ENCODE data around the gene PPAN. TPM values are rescaled to one million over a fixed set of nuclear protein-coding genes. Genes with fewer than 3 reads are reported as not detected.

PPAN gene
- total and polyA plus RNA-seq, 9 donors = 6.2 to 58.3 (median 37.8) TPM

DNA sequence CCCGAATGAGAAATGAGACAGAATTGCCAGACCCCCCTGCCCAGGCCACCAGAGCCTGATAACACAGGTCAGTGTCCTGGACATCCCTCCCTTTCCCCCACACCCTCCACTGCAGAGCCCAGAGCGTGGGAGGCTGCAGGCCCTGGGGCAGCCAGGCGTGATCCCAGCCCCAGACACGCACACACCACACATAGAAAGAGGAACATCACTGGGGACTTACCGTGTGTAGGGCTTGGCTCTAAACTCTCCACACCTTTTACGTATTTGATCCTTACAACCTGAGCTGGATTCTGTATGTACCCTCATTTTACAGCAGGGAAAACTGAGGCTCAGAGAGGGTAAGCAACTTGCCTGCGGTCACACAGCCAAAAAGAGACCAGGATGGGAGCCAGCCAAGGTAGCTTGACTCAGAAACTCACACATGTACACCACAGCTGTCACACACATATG is 3.4 kb upstream of the PPAN start:
- H3K27ac ChIP-seq = no peak overlapping the region
- WGBS, 3 donors = 27 to 44% (median 36%) methylated on average over 7 of the region's 7 CpGs
- no peaks in the 10 kb centered on the region for H3K9me3 ChIP-seq
- peaks cover 2% of the 10 kb centered on the region for H3K4me1 ChIP-seq (ENCODE audit: insufficient read depth)
- TF ChIP-seq EP300 (IDR thresholded peaks at IDR 0.05) (no peak), POLR2A (IDR thresholded peaks at IDR 0.05) (no peak)
- TF ChIP-seq, protein P1, sequence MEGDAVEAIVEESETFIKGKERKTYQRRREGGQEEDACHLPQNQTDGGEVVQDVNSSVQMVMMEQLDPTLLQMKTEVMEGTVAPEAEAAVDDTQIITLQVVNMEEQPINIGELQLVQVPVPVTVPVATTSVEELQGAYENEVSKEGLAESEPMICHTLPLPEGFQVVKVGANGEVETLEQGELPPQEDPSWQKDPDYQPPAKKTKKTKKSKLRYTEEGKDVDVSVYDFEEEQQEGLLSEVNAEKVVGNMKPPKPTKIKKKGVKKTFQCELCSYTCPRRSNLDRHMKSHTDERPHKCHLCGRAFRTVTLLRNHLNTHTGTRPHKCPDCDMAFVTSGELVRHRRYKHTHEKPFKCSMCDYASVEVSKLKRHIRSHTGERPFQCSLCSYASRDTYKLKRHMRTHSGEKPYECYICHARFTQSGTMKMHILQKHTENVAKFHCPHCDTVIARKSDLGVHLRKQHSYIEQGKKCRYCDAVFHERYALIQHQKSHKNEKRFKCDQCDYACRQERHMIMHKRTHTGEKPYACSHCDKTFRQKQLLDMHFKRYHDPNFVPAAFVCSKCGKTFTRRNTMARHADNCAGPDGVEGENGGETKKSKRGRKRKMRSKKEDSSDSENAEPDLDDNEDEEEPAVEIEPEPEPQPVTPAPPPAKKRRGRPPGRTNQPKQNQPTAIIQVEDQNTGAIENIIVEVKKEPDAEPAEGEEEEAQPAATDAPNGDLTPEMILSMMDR (IDR thresholded peaks at IDR 0.05) = no peak
- no peaks in the 10 kb centered on the region for H3K36me3 ChIP-seq
- DNase-seq = no peak
- intact Hi-C loops (cut with DNase I) = loop anchor here in 1 of 4 donors (10.0 kb wide), 1 partner anchor 142 kb away; no protein-coding TSS in a partner anchor
- H3K27me3 ChIP-seq = no peaks in the 10 kb centered on the region
- H3K4me3 ChIP-seq = no peak overlapping the region

DNA sequence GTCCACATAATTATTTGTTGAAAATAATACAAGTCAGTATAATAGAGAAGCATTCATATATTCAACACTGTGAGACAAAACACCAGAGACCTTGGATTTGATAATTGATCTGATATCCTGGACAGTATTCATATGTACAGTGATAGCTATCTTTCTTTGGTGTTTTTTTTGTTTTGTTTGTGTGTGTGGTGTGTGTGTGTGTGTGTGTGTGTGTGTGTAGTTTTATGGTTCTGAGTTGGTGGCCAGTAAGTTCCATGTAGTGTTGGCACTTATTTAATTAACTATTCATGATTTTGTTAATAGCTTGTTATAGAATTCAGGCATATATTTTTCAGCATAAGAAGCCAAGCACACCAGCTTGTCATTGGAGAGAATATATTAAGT is 2.0 kb upstream of the PPAN start:
- TF ChIP-seq EP300 (IDR thresholded peaks at IDR 0.05) = no peak
- no peak for TF ChIP-seq POLR2A (IDR thresholded peaks at IDR 0.05)
- TF ChIP-seq, protein P1 (IDR thresholded peaks at IDR 0.05) = no peak
- DNase-seq = no peak
- intact Hi-C loops (cut with DNase I) = loop anchor here in 1 of 4 donors (10.0 kb wide), 1 partner anchor 141 kb away; no protein-coding TSS in a partner anchor

DNA sequence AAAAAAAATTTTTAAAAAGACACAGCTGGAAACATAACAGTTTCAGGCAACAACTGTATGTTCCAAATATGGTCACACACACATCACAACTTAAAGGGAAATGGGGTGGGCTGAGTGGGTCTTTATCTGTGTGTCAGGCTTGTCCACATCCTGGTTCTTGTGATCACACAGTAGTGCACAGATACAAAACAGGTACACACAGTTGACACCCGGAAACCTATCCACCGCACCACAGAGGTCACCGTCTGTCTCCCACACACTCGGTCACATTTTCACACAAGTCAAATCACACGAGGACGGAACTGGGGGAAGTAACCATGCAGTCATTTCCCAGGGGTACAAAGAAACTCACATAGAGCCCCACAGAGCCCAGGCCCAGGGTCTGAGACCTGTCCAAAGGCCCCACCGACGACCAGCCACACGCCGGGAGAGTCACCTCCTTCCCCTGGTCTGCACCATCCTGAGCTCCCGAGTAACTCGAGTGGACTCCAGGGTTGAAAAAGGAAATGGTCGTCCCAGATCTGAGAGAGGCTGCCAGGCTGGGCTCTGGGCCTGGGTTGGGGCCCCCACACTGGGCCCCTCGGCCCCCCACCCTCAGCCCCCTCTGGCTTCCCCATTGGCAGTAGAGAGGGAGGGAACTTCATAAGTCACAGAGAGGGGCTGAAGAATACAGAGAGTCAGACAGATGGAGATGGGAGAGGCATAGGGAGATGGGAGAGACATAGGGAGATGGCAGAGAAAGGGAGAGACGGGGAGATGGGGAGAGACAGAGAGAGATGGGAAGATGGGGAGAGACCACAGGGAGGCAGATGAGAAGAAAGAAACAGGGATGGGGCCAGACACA is 1.3 kb upstream of the PPAN start:
- Histone ChIP-seq H3K27ac (no peak overlapping the region), H3K9me3 (no peaks in the 10 kb centered on the region), H3K27me3 (no peaks in the 10 kb centered on the region), H3K4me1 (ENCODE audit: insufficient read depth) (peaks cover 2% of the 10 kb centered on the region), H3K36me3 (no peaks in the 10 kb centered on the region), H3K4me3 (no peak overlapping the region)
- intact Hi-C loops (cut with DNase I) = loop anchor here in 1 of 4 donors (10.0 kb wide), 1 partner anchor 140 kb away; no protein-coding TSS in a partner anchor
- 61 to 66% (median 63%) methylated on average over 15 of the region's 15 CpGs for WGBS, 3 donors
- TF ChIP-seq POLR2A (IDR thresholded peaks at IDR 0.05) (no peak), EP300 (IDR thresholded peaks at IDR 0.05) (no peak)
- DNase-seq = no peak

More for the DNA sequence above, 2.0 kb upstream of the PPAN start:
- Histone ChIP-seq H3K4me3 (no peak overlapping the region), H3K4me1 (ENCODE audit: insufficient read depth) (peaks cover 2% of the 10 kb centered on the region), H3K27me3 (no peaks in the 10 kb centered on the region), H3K36me3 (no peaks in the 10 kb centered on the region), H3K9me3 (no peaks in the 10 kb centered on the region), H3K27ac (no peak overlapping the region)

- TF ChIP-seq EP300 (IDR thresholded peaks at IDR 0.05) = no peak
- TF ChIP-seq POLR2A (IDR thresholded peaks at IDR 0.05) = no peak
- 33 to 41% (median 40%) methylated on average over 15 to 16 of the region's 16 CpGs for WGBS, 3 donors
- Histone ChIP-seq H3K4me3 (no peak overlapping the region), H3K9me3 (no peaks in the 10 kb centered on the region), H3K27ac (no peak overlapping the region), H3K4me1 (ENCODE audit: insufficient read depth) (peaks cover 2% of the 10 kb centered on the region), H3K36me3 (no peaks in the 10 kb centered on the region), H3K27me3 (no peaks in the 10 kb centered on the region)
- peak in 1 of 5 donors; percentile 36 for DNase-seq
- intact Hi-C loops (cut with DNase I) = loop anchor here in 1 of 4 donors (10.0 kb wide), 1 partner anchor 139 kb away; no protein-coding TSS in a partner anchor
Measured at GRCh38 chr19:10105509-10106099, 558 bp upstream of the PPAN start.

- H3K27ac ChIP-seq = no peak overlapping the region
- 65 to 82% (median 71%) methylated on average over 10 of the region's 10 CpGs for WGBS, 3 donors
- TF ChIP-seq EP300 (IDR thresholded peaks at IDR 0.05) (no peak), POLR2A (IDR thresholded peaks at IDR 0.05) (no peak)
- TF ChIP-seq, protein P1 (IDR thresholded peaks at IDR 0.05) = no peak
- H3K4me3 ChIP-seq = no peak overlapping the region
- peaks cover 2% of the 10 kb centered on the region for H3K4me1 ChIP-seq (ENCODE audit: insufficient read depth)
- H3K27me3 ChIP-seq = no peaks in the 10 kb centered on the region
- DNase-seq = no peak
- H3K9me3 ChIP-seq = no peaks in the 10 kb centered on the region
- intact Hi-C loops (cut with DNase I) = loop anchor here in 1 of 4 donors (10.0 kb wide), 1 partner anchor 138 kb away; no protein-coding TSS in a partner anchor
- no peaks in the 10 kb centered on the region for H3K36me3 ChIP-seq
Measured at GRCh38 chr19:10107254-10107653, 1.1 kb downstream of the PPAN start.

All from ovary (tissue), 9 donors.